Prostate gland (tissue), 2 donors: Measurements from ENCODE around the gene CCDC63.
"Not testable (repeated sequence)": the region's sequence is repeated elsewhere in the genome, so short reads cannot be mapped to it uniquely, and the experiment has no call there.

Experiments used
- CTCF ChIP-seq, 4 experiments: fragments of 200-600 bp in 2 of 4; fragments of 450-650 bp in 2 of 4; sonication (generic) in 2 of 4; IDR thresholded peaks; 1 replicate in 3 of 4; 2 replicates in 1 of 4; pipeline ENCODE4 v1.5.1; 2016 to 2019; ENCODE audit warnings: antibody characterized with exemption in 4 of 4, mild to moderate bottlenecking in 2 of 4, moderate library complexity in 2 of 4
- POLR2A ChIP-seq: fragments of 450-650 bp; IDR thresholded peaks from one replicate; pipeline ENCODE4 v1.6.1; 2016; ENCODE audit warnings: antibody characterized with exemption, mild to moderate bottlenecking
- POLR2AphosphoS5 ChIP-seq: sonication (generic); formaldehyde crosslinking; IDR thresholded peaks from one replicate; pipeline ENCODE4 v1.6.1; 2017; ENCODE audit warnings: antibody characterized with exemption

- TF ChIP-seq POLR2A; CTCF (IDR thresholded peaks at IDR 0.05); POLR2AphosphoS5: not testable (repeated sequence)
These were observed 104.1 kb downstream of the CCDC63 start for GRCh38 chr12:110950867-110951266.
